HCT116 (cell line): ENCODE data around the gene PCDH9. TPM values are rescaled to one million over a fixed set of nuclear protein-coding genes. Genes with fewer than 3 reads are reported as not detected.

Experiments used
- ATAC-seq: fragments of 200-7000 bp; cut with Tn5 transposase; 2 replicates; pipeline ENCODE4 v1.9.1; 2020; ENCODE audit warnings: mild to moderate bottlenecking, moderate library complexity
- BruUV-seq: library from RNA; stranded (reverse); fragments of 400-500 nt; replicated peaks from 2 replicates; lab custom pipeline; 2021; lab: Mats Ljungman, UMichigan
- CTCF ChIA-PET: fragments of 300-600 bp; sonication (Branson Sonifier 250); formaldehyde crosslinking; loops from one replicate; lab custom pipeline; 2021; ENCODE audit warnings: antibody characterized with exemption; lab: Charles Lee
- POLR2A ChIA-PET: fragments of 300-600, 350-600 bp; sonication (Branson Sonifier 250); formaldehyde crosslinking; loops from one replicate; lab custom pipeline; 2021; ENCODE audit warnings: antibody characterized with exemption; lab: Charles Lee
- RAD21 ChIA-PET, 2 experiments: fragments of 300-600 bp; sonication (Branson Sonifier 250); formaldehyde crosslinking; loops; one replicate each; lab custom pipeline; 2023; ENCODE audit warnings: low total read pairs in 2 of 2; ENCODE audit not compliant: uncharacterized antibody in 2 of 2, unreplicated experiment in 2 of 2, low non-redundant PET in 1 of 2; lab: Charles Lee
- DNase-seq: peaks from one replicate; pipeline ENCODE4 v3.0.0-alpha.2; 2010; ENCODE audit warnings: low read depth, low spot score
- H2AFZ ChIP-seq: fragments of 200-600 bp; shearing (Covaris generic), sonication (generic); 2 replicates; pipeline ENCODE4 v1.6.1; 2017; ENCODE audit warnings: low read depth, mixed run types, mixed read lengths, antibody characterized with exemption, low read length; ENCODE audit not compliant: poor library complexity, severe bottlenecking
- H3K27ac ChIP-seq: 2 replicates; pipeline ENCODE4 v1.5.1; 2012; ENCODE audit warnings: low read depth, low read length
- H3K27me3 ChIP-seq: fragments of 200-600 bp; sonication (generic); 2 replicates; pipeline ENCODE4 v1.6.1; 2016; ENCODE audit warnings: mixed run types, low read length, mixed read lengths; ENCODE audit not compliant: insufficient read depth
- H3K36me3 ChIP-seq, 2 experiments: fragments of 200-500 bp in 1 of 2; fragments of 200-600 bp in 1 of 2; sonication (Bioruptor generic) in 1 of 2; sonication (generic) in 1 of 2; 2 replicates each; pipeline versions ENCODE4 v1.5.1 to v1.6.1; 2014 to 2016; ENCODE audit warnings: low read length in 2 of 2, inconsistent platforms in 1 of 2, mixed read lengths in 1 of 2, mixed run types in 1 of 2; ENCODE audit not compliant: insufficient read depth in 2 of 2, control insufficient read depth in 1 of 2
- H3K4me1 ChIP-seq, 2 experiments: fragments of 200-600 bp in 1 of 2; sonication (generic) in 1 of 2; 2 replicates each; pipeline versions ENCODE4 v1.5.1 to v1.6.1; 2012 to 2017; ENCODE audit warnings: low read length in 2 of 2, inconsistent platforms in 1 of 2, mild to moderate bottlenecking in 1 of 2, mixed read lengths in 1 of 2, mixed run types in 1 of 2, moderate library complexity in 1 of 2; ENCODE audit not compliant: insufficient read depth in 2 of 2, control insufficient read depth in 1 of 2
- H3K4me2 ChIP-seq: fragments of 200-600 bp; sonication (generic); 2 replicates; pipeline ENCODE4 v1.6.1; 2017; ENCODE audit warnings: mixed run types, low read length, mixed read lengths
- H3K4me3 ChIP-seq, 2 experiments: fragments of 200-600 bp in 1 of 2; sonication (generic) in 1 of 2; replicated peaks in 1 of 2; 2 replicates each; pipeline ENCODE4 v1.5.1; 2011 to 2016; ENCODE audit warnings: low read length in 2 of 2, control low read depth in 1 of 2, low read depth in 1 of 2, mild to moderate bottlenecking in 1 of 2, mixed read lengths in 1 of 2, mixed run types in 1 of 2
- H3K79me2 ChIP-seq: fragments of 200-600 bp; sonication (generic); 2 replicates; pipeline ENCODE4 v1.6.1; 2017; ENCODE audit warnings: mild to moderate bottlenecking, mixed run types, low read length, moderate library complexity, mixed read lengths; ENCODE audit not compliant: insufficient read depth
- H3K9ac ChIP-seq: fragments of 200-600 bp; sonication (generic); 2 replicates; pipeline ENCODE4 v1.6.1; 2016; ENCODE audit warnings: low read length, mixed read lengths
- H3K9me2 ChIP-seq: fragments of 200-600 bp; sonication (generic), shearing (Covaris generic); 2 replicates; pipeline ENCODE4 v1.6.1; 2017; ENCODE audit warnings: mixed run types, mild to moderate bottlenecking, moderate library complexity; ENCODE audit not compliant: insufficient read depth
- H3K9me3 ChIP-seq, 2 experiments: fragments of 200-500 bp in 1 of 2; fragments of 200-600 bp in 1 of 2; sonication (Bioruptor generic) in 1 of 2; sonication (generic) in 1 of 2; 2 replicates each; pipeline ENCODE4 v1.6.1; 2014 to 2017; ENCODE audit warnings: low read length in 2 of 2, mixed read lengths in 2 of 2, inconsistent platforms in 1 of 2, low read depth in 1 of 2, mild to moderate bottlenecking in 1 of 2, mixed run types in 1 of 2, moderate library complexity in 1 of 2; ENCODE audit not compliant: control insufficient read depth in 1 of 2, insufficient read depth in 1 of 2
- H4K20me1 ChIP-seq: fragments of 200-600 bp; sonication (generic), shearing (Covaris generic); 2 replicates; pipeline ENCODE4 v1.6.1; 2017; ENCODE audit warnings: mixed run types, mild to moderate bottlenecking, moderate library complexity; ENCODE audit not compliant: insufficient read depth
- ELF1 ChIP-seq: IDR thresholded peaks from 2 replicates; pipeline ENCODE4 v1.6.1; 2012; ENCODE audit warnings: low read depth, borderline replicate concordance
- EZH2 ChIP-seq: fragments of 200-600 bp; sonication (generic); IDR thresholded peaks from 2 replicates; pipeline ENCODE4 v1.6.1; 2017; ENCODE audit warnings: antibody characterized with exemption, mixed run types
- FOSL1 ChIP-seq: IDR thresholded peaks from 2 replicates; pipeline ENCODE4 v1.6.1; 2012; ENCODE audit warnings: low read depth
- POLR2A ChIP-seq: IDR thresholded peaks from 2 replicates; pipeline ENCODE4 v1.7.0; 2011; ENCODE audit warnings: borderline replicate concordance; ENCODE audit not compliant: insufficient read depth, insufficient read length; ENCODE audit errors: extremely low read depth
- RAD21 ChIP-seq: IDR thresholded peaks from 2 replicates; pipeline ENCODE4 v1.6.1; 2012; ENCODE audit warnings: low read depth, mild to moderate bottlenecking
- SIN3A ChIP-seq: IDR thresholded peaks from 2 replicates; pipeline ENCODE4 v1.6.1; 2012; ENCODE audit warnings: low read depth
- ZBTB33 ChIP-seq: IDR thresholded peaks from 2 replicates; pipeline ENCODE4 v1.6.1; 2011; ENCODE audit warnings: mild to moderate bottlenecking, low read length, moderate library complexity; ENCODE audit not compliant: insufficient replicate concordance; ENCODE audit errors: extremely low read depth
- ZNF274 ChIP-seq: fragments of 200-500 bp; sonication (Bioruptor generic); IDR thresholded peaks from 2 replicates; pipeline ENCODE4 v1.6.1; 2014; ENCODE audit warnings: mild to moderate bottlenecking, low read depth, low read length, inconsistent platforms
- intact Hi-C: fragments of 100-400 bp; cut with micrococcal nuclease; formaldehyde crosslinking; loops from 2 replicates; pipeline ENCODE4 v1.10.0; 2022
- total RNA-seq: library from RNA; stranded (reverse); gene quantifications from one replicate; pipeline ENCODE4 v1.2.1, GENCODE V29; 2021; ENCODE audit not compliant: unreplicated experiment
- TF ChIP-seq, protein P1 (sequence below), 3 experiments: fragments of 200-600 bp in 1 of 3; sonication (generic) in 1 of 3; IDR thresholded peaks in 2 of 3; conservative IDR thresholded peaks in 1 of 3; 2 replicates each; pipeline ENCODE4 v1.5.1; 2012 to 2017; ENCODE audit warnings: low read depth in 2 of 3, low read length in 2 of 3, antibody characterized with exemption in 1 of 3, borderline replicate concordance in 1 of 3, control low read depth in 1 of 3, mild to moderate bottlenecking in 1 of 3, mixed read lengths in 1 of 3, mixed run types in 1 of 3, moderate library complexity in 1 of 3; ENCODE audit not compliant: insufficient read depth in 1 of 3

PCDH9 gene
- total RNA-seq, 1 experiment from 2014 or later, result 0.02 TPM

DNA sequence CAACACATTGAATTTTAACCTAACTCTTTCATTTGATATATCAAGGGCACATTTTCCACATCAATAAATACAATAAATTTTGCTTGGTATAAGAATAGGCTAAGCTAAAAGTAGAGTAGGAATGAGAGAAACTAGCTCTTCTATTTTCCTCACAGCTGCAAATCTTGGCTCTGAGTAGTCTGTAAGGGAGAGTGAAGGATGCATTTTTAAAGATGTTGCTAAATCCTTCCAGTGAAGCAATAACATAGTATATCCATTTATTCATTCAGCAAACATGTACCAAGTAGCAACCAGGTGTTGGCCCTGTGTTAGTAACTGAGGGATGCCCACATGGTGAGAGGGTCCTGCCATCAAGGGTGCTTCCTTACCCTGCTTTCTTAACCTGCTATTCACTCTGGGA, 799.9 kb downstream of the PCDH9 start:
- RAD21 ChIA-PET, result no interaction called here
- Histone ChIP-seq H3K27me3 (no peaks in the 10 kb centered on the region), H3K9me2 (no peaks in the 10 kb centered on the region), H2AFZ (no peak overlapping the region), H3K4me1 (no peaks in the 10 kb centered on the region), H4K20me1 (no peaks in the 10 kb centered on the region), H3K9ac (no peak overlapping the region), H3K4me2 (no peak overlapping the region), H3K79me2 (no peaks in the 10 kb centered on the region), H3K9me3 (no peaks in the 10 kb centered on the region), H3K27ac (no peak overlapping the region), H3K4me3 (no peak overlapping the region), H3K36me3 (no peaks in the 10 kb centered on the region)
- ATAC-seq (no peak), DNase-seq (no peak)
- BruUV-seq, result no TSS peak
- CTCF ChIA-PET, result no interaction called here
- no peak for TF ChIP-seq ZBTB33
- TF ChIP-seq, protein P1, sequence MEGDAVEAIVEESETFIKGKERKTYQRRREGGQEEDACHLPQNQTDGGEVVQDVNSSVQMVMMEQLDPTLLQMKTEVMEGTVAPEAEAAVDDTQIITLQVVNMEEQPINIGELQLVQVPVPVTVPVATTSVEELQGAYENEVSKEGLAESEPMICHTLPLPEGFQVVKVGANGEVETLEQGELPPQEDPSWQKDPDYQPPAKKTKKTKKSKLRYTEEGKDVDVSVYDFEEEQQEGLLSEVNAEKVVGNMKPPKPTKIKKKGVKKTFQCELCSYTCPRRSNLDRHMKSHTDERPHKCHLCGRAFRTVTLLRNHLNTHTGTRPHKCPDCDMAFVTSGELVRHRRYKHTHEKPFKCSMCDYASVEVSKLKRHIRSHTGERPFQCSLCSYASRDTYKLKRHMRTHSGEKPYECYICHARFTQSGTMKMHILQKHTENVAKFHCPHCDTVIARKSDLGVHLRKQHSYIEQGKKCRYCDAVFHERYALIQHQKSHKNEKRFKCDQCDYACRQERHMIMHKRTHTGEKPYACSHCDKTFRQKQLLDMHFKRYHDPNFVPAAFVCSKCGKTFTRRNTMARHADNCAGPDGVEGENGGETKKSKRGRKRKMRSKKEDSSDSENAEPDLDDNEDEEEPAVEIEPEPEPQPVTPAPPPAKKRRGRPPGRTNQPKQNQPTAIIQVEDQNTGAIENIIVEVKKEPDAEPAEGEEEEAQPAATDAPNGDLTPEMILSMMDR (IDR thresholded peaks at IDR 0.05 in 2 of 3, conservative IDR thresholded peaks at IDR 0.05 in 1 of 3; ENCODE audit: borderline replicate concordance in 1 of 3, insufficient read depth in 1 of 3, low read depth in 2 of 3, low read length in 2 of 3), result no peak
- TF ChIP-seq ELF1, result no peak
- POLR2A ChIA-PET, result no interaction called here
- intact Hi-C loops, result no loop called here

- Histone ChIP-seq H3K27ac (no peak overlapping the region), H3K4me2 (no peak overlapping the region), H3K4me3 (no peak overlapping the region), H4K20me1 (no peaks in the 10 kb centered on the region), H3K4me1 (no peaks in the 10 kb centered on the region), H3K36me3 (no peaks in the 10 kb centered on the region), H3K9me2 (no peaks in the 10 kb centered on the region), H3K27me3 (no peaks in the 10 kb centered on the region), H3K9ac (no peak overlapping the region), H2AFZ (no peak overlapping the region), H3K9me3 (no peaks in the 10 kb centered on the region), H3K79me2 (no peaks in the 10 kb centered on the region)
- ATAC-seq (no peak), DNase-seq (no peak)
- ChIA-PET POLR2A (no interaction called here), RAD21 (no interaction called here), CTCF (no interaction called here)
- no peak for TF ChIP-seq EZH2
- no peak for TF ChIP-seq POLR2A
- TF ChIP-seq FOSL1, result no peak
- no peak for TF ChIP-seq SIN3A
- TF ChIP-seq RAD21, result no peak
- TF ChIP-seq ZNF274, result no peak
- intact Hi-C loops, result no loop called here
- BruUV-seq, result no TSS peak
Measured at GRCh38 chr13:66429156-66429555, 801.0 kb downstream of the PCDH9 start.
